PC-9 (cell line): ENCODE data around the gene ZMYM3.

Source experiments
- EZH2 ChIP-seq: fragments of 200-600 bp; sonication (generic); IDR thresholded peaks from 2 replicates; pipeline ENCODE4 v1.8.0; 2017; ENCODE audit warnings: antibody characterized with exemption, low read depth
- TF ChIP-seq, protein P1 (sequence below): fragments of 200-600 bp; sonication (generic); conservative IDR thresholded peaks from 2 replicates; pipeline ENCODE4 v1.6.1; 2017; ENCODE audit warnings: mixed run types, antibody characterized with exemption, mild to moderate bottlenecking, moderate library complexity

GRCh38 chrX:71285929-71286328 lies 32.0 kb upstream of the ZMYM3 start:
- TF ChIP-seq, protein P1, sequence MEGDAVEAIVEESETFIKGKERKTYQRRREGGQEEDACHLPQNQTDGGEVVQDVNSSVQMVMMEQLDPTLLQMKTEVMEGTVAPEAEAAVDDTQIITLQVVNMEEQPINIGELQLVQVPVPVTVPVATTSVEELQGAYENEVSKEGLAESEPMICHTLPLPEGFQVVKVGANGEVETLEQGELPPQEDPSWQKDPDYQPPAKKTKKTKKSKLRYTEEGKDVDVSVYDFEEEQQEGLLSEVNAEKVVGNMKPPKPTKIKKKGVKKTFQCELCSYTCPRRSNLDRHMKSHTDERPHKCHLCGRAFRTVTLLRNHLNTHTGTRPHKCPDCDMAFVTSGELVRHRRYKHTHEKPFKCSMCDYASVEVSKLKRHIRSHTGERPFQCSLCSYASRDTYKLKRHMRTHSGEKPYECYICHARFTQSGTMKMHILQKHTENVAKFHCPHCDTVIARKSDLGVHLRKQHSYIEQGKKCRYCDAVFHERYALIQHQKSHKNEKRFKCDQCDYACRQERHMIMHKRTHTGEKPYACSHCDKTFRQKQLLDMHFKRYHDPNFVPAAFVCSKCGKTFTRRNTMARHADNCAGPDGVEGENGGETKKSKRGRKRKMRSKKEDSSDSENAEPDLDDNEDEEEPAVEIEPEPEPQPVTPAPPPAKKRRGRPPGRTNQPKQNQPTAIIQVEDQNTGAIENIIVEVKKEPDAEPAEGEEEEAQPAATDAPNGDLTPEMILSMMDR, result no peak
- no peak for TF ChIP-seq EZH2
